Stimulated activated CD8-positive, alpha-beta memory T cell treated with anti-CD3 and anti-CD28 coated beads, Interleukin-4, amount 100 ng/mL, for 48 hours (primary cell): Measurements from ENCODE around the gene LLGL1.

Experiments used
- DNase-seq: peaks from one replicate; pipeline ENCODE4 v3.0.0-alpha.2; 2020

LLGL1 gene

GRCh38 chr17:18278867-18279266 lies 53.4 kb downstream of the LLGL1 start:
- no peak for DNase-seq

- DNase-seq: no peak
Measured at GRCh38 chr17:18280249-18280648, 54.8 kb downstream of the LLGL1 start.

- DNase-seq: no peak
Measured at GRCh38 chr17:18280766-18281371, 55.4 kb downstream of the LLGL1 start.

GRCh38 chr17:18281788-18282187 lies 56.4 kb downstream of the LLGL1 start:
- DNase-seq: no peak

GRCh38 chr17:18285296-18285695 lies 59.9 kb downstream of the LLGL1 start:
- no peak for DNase-seq

- no peak for DNase-seq
Measured at GRCh38 chr17:18291718-18292540, 66.5 kb downstream of the LLGL1 start.
